HK-2 (cell line): ENCODE measurements around the gene BMP7.
"Not testable (repeated sequence)": the region's sequence is repeated elsewhere in the genome, so short reads cannot be mapped to it uniquely, and the experiment has no call there.

Source experiments
- DNase-seq: peaks from one replicate; pipeline ENCODE4 v3.0.0-alpha.2; 2018; ENCODE audit not compliant: unreplicated experiment

The BMP7 gene

DNA sequence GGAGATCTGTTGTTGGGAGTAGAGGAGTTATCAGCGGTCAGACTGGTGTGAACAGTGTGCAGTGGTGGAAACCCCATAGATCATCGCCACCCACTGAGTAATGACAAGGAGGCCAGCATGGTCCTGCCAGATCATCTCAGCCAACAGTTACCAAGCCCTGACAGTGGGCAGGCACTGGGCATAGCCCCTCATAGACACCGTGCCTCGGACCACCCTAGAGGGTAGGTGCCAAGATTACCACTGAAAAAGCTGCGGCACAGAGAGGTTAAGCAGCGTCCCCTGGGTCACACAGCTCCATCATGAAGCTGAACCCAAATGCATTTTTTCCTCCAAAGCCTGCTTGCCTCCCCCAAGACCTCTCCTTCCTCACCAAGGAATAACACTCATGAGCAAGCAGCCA is 21.5 kb upstream of the BMP7 start:
- DNase-seq = no peak

DNA sequence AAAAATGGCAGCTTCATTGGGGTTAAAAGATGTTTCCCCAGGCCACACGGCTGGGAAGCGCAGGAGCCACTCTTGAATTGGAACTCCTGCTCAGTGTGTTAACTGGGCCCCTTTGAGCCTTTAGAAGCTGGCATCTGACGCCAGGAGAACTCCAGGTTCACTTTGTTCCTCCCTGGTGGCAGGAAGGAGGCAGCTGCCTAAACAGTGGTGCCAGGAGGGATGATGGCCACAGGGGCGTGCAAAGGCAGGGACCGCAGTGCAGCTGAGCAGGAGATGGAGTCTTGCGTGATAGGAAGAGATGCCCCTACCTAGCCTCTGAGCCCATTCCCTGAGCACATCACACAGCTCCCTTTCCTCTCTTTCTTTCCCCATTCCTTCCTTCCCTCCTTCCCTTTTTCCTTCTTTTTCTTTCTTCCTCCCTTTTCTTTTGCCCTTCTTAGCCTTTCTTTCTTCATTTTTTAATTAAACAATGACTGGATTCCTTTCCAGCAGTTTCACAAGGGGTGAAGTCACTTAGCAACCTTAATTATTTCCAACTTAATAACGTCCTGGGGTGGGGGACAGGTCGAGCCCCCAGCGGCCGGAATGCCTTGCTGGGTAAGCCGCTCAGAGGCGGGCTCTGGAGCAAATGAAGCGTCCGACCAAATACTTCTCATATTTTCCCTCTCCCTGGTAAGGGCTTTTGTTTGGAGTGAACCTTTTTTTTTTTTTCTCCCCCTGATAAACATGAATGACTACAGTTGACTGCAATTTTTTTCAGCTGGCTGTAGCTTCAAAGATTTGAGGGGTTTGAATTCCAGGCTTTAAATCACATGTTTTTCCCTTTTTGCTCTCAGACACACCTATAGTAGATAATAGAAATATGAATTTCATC is 20.8 kb upstream of the BMP7 start:
- DNase-seq = no peak

GRCh38 chr20:57283860-57284259 is 17.4 kb upstream of the BMP7 start:
- no peak for DNase-seq

GRCh38 chr20:57282670-57283361 is 16.4 kb upstream of the BMP7 start:
- no peak for DNase-seq

GRCh38 chr20:57281900-57282299 is 15.5 kb upstream of the BMP7 start:
- no peak for DNase-seq

DNA sequence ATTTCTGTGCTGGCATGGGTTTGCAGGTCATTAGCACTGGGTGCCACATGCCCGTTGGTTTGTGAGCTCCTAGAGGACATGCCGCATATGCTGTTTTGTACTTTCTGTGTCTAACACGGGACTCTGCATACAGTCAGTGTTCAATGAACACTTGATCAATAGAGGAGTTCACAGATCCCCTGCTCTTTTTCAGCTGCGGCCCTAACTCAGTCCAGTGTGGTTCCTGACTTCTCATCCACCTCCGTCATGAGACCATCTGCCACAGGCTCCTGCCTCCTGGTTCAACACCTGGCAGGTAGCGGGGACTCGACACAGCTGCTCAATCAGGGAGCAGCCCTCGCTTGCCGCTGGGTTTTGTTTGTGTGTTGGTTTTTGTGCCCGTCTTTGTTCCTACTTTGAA is 13.8 kb upstream of the BMP7 start:
- no peak for DNase-seq

DNA sequence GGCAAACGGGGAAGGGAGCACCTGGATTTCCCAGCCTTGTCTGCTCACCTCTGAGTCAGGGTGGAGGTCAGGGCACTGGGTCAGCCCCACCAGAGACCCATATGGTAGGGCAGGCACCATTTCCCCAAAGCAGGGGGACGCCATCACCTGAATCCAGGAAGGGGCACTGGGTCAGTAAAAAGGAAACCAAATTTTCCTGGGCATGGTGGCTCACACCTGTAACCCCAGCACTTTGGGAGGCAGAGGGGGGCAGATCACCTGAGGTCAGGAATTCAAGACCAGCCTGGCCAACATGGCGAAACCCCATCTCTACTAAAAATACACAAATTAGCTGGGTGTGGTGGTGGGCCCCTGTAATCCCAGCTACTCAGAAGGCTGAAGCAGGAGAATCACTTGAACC is 13.1 kb upstream of the BMP7 start:
- not testable (repeated sequence) for DNase-seq

DNA sequence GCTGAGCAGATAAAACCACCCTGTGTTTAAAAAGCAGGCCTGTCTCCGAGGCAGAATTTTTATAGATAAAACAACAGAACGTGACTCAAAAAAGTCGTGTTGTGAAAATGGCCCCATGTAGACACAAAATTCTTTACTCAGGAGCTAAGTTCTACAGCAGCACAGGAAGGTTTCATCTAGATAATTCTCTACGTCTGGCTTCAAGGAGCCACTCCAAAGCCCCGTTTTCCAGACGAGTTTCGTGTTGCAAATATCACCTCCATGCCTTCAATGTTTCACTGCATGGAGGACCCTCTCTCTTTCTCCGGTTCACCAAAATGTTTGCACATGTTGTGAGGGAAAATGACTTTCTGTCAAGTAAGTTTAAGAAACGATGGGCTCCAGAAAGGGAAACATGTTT is 12.0 kb upstream of the BMP7 start:
- no peak for DNase-seq

DNA sequence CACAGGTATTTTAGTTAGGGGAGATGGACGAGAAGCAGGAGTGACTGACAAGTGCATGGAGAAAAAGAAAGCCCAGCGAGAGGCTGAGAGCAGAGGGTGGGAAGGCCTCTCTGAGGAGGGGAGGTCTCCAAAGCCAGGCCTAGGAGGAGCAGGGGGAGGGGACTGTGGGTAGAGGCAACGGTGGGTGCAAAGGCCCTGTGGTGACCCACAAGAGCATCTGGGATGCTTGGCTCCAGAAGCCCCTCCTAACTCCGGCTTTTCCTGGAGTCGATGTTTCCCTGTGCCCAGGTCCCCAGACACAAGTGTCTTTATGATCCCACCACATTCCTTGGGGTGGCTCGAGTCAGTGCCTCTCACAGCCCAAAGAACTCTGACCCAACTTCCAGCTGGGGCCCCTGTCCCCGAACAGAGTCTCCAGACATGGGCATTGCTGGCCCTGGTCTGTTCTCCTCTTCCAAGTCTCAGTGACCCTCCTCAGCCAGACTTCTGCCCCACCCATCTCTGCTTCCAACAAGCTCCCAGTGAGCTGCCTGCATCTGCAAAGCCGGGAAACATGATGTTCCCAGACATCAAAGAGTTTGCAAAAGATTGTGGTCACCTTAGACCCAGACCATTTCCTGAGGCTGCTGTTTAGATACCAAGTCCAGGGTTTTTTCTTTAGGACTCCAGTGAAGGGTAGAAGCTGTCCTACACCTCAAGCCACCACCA is 11.1 kb upstream of the BMP7 start:
- no peak for DNase-seq

DNA sequence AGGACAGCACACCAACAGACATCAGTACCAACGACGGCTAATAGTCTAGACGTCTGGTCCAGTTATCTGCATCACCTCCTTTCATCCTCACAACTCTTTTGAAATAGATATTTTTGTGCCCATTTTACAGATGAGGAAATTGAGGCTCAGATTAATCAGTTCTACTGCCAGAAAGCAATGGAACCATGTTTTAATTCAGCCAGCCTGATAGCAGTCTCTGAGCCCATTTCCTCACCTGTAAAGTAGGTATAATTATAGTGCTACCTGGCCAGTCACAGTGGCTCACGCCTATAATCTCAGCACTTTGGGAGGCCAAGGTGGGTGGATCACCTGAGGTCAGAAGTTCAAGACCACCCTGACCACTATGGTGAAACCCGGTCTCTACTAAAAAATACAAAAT is 9.8 kb upstream of the BMP7 start:
- DNase-seq = no peak

- no peak for DNase-seq
Observed at GRCh38 chr20:57275813-57276212, 9.4 kb upstream of the BMP7 start.

DNA sequence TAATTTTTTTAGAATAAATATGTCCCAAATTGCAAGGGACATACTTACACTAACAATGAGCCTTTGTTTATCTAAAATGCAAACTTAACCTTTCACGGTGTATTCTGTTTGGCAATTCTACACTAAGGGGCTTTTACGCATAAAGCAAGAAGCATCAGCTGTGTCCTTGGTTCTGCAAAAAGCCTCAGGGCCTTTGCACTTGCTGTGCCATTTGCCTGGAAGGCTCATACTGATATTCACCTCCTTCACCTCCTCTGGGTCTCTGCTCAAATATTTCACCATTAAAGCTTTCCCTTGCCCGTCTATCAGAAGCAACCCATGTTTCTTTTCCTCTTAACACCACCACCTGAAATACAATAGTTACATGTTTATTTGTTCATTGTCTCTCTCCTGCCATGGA is 8.9 kb upstream of the BMP7 start:
- DNase-seq = no peak

DNA sequence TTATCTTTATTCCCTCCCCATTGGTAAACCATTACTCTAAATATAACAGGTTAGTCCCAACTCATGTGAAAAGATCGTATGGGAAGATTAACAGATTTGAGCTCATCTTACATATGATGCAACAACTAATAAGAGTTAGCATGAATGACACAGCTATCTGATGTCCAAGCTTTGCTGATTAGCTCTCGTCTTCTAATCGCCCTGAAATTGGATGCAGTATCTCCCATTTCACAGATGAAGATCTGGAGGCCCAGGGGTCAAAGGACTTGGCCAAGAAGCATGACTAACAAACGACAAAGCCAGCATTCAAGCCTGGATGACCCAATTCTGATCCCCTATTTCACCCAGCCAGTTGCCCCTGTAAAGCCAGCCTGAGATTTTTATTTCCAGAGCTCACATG is 8.4 kb upstream of the BMP7 start:
- DNase-seq = no peak

- DNase-seq = no peak
Observed at GRCh38 chr20:57274299-57274698, 7.9 kb upstream of the BMP7 start.

DNA sequence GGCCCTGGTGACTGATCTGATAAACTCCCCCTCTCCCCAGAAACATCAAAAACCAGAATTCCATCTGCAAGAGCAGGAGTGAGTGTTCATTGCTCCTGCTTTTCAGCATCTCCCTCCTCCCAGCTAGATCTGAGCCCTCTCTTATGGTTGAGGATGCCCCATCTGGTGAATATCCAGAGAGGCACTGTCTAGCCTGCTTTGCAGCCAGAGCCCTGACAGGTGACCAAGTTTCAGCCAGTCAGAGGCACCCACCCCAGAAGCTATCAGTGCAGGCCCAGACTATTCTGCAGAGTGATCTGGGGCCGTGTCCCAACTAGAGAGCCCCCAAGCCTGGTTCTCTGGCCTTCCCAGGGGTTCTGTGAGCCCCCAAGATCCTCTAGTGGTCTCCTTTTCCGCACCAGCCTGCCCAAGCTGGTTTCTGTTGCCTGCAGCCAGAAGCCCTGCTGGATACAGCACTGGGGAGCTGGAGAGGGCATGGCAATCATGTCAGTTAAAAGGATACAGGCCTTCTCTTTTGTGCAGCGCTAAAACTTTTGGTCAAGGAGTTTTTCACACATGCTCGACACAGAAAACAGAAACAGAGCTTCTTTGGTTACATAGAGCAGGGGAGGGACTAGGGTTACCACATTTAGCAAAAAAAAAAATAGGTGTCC is 6.6 kb upstream of the BMP7 start:
- no peak for DNase-seq

- no peak for DNase-seq
Observed at GRCh38 chr20:57270204-57270984, 4.0 kb upstream of the BMP7 start.

- no peak for DNase-seq
Observed at GRCh38 chr20:57269148-57269984, 2.9 kb upstream of the BMP7 start.

GRCh38 chr20:57268399-57269076 is 2.1 kb upstream of the BMP7 start:
- DNase-seq = no peak

GRCh38 chr20:57267158-57267821 is 849 bp upstream of the BMP7 start:
- DNase-seq = no peak

- no peak for DNase-seq
Observed at GRCh38 chr20:57265997-57266290, 497 bp downstream of the BMP7 start.
